Mesodermal cell (in vitro differentiated cells): ENCODE data around the gene LMBRD1.

Experiments used
- H3K27ac ChIP-seq: 2 replicates; pipeline ENCODE4 v1.7.0; 2013; ENCODE audit warnings: mild to moderate bottlenecking, low read depth, low read length, moderate library complexity; ENCODE audit not compliant: severe bottlenecking
- H3K36me3 ChIP-seq: 2 replicates; pipeline ENCODE4 v1.7.1; 2013; ENCODE audit warnings: mild to moderate bottlenecking, low read length, moderate library complexity; ENCODE audit not compliant: control insufficient read depth, insufficient read depth
- H3K4me1 ChIP-seq: one replicate; pipeline ENCODE4 v1.7.1; 2013; ENCODE audit warnings: mild to moderate bottlenecking, low read length; ENCODE audit not compliant: insufficient read depth, control insufficient read depth, poor library complexity, severe bottlenecking
- H3K4me3 ChIP-seq: 2 replicates; pipeline ENCODE4 v1.7.0; 2013; ENCODE audit warnings: low read length, control low read depth, mild to moderate bottlenecking; ENCODE audit not compliant: insufficient read depth, poor library complexity, severe bottlenecking; ENCODE audit errors: extremely low read depth
- H3K9me3 ChIP-seq: 2 replicates; pipeline ENCODE4 v1.7.1; 2013; ENCODE audit warnings: mild to moderate bottlenecking, low read length, moderate library complexity; ENCODE audit not compliant: control insufficient read depth
- WGBS, 2 experiments: methylation state at CpG; one replicate each; pipeline ENCODE4 v1.1.5; 2013; ENCODE audit warnings: missing lambda C conversion rate in 2 of 2; ENCODE audit not compliant: insufficient coverage in 2 of 2; 5-methylcytosine and 5-hydroxymethylcytosine counted together

The LMBRD1 gene

DNA sequence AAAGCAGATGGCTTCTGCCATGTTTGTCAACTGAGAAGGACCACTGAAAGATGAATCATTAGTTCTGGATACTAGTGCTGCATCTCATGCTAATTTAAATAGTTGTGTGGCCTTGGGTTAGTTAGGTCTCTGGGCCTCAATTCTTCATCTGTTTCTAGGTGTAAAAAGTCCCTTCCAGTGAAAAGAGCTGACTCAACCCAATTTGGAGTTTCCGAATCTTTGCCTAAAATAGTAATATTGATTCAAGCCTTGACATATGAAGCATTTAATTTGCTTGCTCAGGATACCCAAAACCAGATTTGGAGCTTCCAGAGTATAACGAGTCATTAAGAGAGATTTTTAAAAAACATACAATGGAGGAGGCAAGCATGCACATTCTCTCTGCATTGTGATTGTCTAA is 163.9 kb downstream of the LMBRD1 start:
- Histone ChIP-seq H3K4me1 (no peaks in the 10 kb centered on the region), H3K4me3 (no peak overlapping the region), H3K9me3 (no peaks in the 10 kb centered on the region), H3K36me3 (no peaks in the 10 kb centered on the region), H3K27ac (no peak overlapping the region)
- 60 to 87% methylated on average over 1 to 2 of the region's 2 CpGs for WGBS, 2 experiments

DNA sequence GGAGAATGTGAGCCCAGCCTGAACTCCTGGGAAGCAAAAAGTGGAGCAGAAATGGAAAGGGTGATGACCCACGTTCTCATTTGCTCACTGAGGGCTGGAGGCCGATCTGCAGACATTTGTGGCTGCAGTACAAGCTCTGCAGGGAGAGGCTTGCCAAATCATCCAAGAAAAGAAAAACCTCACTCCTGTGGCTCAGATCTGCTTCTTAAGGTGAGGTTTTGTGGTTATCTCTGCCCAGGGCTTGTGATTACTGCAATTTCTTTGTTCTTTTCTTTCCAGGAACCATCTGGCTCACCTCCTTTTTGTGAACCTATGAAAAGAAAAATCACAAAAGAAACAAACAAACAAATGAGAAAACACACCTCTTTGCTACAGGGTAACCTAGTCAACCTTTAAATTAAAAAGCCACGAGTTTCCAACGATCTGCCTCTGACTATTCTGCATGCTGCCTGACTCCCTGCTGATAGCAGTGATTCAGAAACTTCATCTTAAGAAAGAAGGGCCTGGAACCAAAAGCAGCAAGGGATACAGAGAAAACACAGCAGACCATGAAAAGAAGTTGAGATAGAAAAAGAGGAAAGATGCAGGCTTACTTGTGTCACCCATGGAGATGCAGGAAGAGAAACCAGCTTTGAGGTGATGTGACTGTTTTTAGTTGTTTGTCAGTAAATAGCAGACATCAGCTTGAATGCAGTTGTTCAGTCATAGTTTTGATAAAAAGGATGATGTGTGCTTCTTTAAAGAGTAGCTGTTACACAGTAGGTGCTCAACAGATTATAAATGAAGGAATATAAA is 165.1 kb downstream of the LMBRD1 start:
- no peaks in the 10 kb centered on the region for H3K9me3 ChIP-seq
- WGBS, 2 experiments, result 58 to 63% methylated on average over 3 to 4 of the region's 4 CpGs
- H3K36me3 ChIP-seq, result no peaks in the 10 kb centered on the region
- H3K27ac ChIP-seq, result no peak overlapping the region
- H3K4me3 ChIP-seq, result no peak overlapping the region
- H3K4me1 ChIP-seq, result no peaks in the 10 kb centered on the region

DNA sequence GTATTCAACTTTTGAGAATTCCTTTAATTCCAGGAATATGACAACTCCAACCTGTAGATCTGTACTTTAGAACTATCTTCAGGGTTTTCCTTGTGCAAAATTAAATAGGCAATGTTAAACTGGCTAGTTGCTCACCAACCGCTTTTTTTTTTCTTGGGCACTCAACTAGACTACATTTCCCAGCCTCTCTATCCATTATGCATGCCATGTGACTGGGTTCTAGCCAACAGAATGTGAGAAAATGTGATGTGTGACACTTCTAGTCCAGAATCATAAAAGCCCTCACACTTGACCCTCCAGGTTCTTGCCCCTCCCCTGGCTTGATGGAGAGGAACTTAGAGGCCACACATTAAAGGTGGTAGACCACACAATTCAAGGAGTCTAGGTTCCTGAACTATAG is 166.0 kb downstream of the LMBRD1 start:
- Histone ChIP-seq H3K4me3 (no peak overlapping the region), H3K4me1 (no peaks in the 10 kb centered on the region), H3K36me3 (no peaks in the 10 kb centered on the region), H3K9me3 (no peaks in the 10 kb centered on the region), H3K27ac (no peak overlapping the region)
- WGBS, 2 experiments, result 100% methylated on average over 1 of the region's 1 CpG; no CpG with 5 or more reads in 1 of the 2 experiments

DNA sequence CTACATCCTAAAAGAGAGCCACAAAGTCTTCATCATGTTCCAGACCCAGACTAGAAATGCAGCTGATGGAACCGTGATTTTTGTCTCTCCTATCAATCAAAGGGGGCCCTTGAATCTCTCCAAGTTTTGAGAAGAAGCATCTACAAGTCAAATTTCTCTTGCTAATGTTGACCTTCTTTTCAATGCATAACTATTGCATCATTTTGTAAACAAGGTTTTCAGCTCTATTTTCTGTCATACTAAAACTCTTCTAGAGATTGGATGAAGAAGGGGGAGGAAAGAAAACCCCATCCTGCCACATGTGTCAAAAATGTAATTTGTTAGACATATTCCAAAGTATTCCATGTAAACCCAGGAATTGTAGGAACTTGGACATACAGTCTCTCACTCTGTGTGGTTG is 169.2 kb downstream of the LMBRD1 start:
- no peaks in the 10 kb centered on the region for H3K36me3 ChIP-seq
- H3K27ac ChIP-seq, result no peak overlapping the region
- H3K4me3 ChIP-seq, result no peak overlapping the region
- 83 to 91% methylated on average over 1 of the region's 1 CpG for WGBS, 2 experiments
- H3K9me3 ChIP-seq, result peaks cover 5% of the 10 kb centered on the region
- H3K4me1 ChIP-seq, result no peaks in the 10 kb centered on the region

DNA sequence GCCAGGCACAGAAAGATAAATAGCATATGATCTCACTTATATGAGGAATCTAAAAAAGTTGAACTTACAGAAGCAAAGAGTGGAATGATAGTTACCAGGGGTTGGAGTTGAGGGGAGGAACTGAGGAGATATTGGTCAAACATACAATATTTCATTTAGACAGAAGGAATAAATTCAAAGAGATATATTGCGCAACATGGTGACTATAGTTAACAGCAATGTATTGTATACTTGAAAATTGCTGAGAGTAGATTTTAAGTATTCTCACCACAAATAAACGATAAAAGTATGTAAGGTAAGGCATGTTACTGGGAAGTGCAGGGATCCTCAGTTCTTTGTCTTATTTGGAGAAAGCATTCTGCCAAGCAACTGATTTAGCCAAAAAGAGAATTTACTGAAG is 171.9 kb downstream of the LMBRD1 start:
- Histone ChIP-seq H3K36me3 (no peaks in the 10 kb centered on the region), H3K4me1 (no peaks in the 10 kb centered on the region), H3K9me3 (peaks cover 5% of the 10 kb centered on the region), H3K4me3 (no peak overlapping the region), H3K27ac (no peak overlapping the region)
- WGBS, 2 experiments, result 80% methylated on average over 1 of the region's 2 CpGs; no CpG with 5 or more reads in 1 of the 2 experiments
